GM12878 (cell line): ENCODE results near the gene CABLES1. TPM values are rescaled to one million over a fixed set of nuclear protein-coding genes. Genes with fewer than 3 reads are reported as not detected.

Experiments used
- ATAC-seq: fragments of 200-7000 bp; cut with Tn5 transposase; 3 replicates; pipeline ENCODE4 v1.9.1; 2020; ENCODE audit warnings: mild to moderate bottlenecking, moderate library complexity
- BruUV-seq: library from RNA; stranded (reverse); fragments of 400-500 nt; replicated peaks from 2 replicates; lab custom pipeline; 2021; lab: Mats Ljungman, UMichigan
- CTCF ChIA-PET: fragments of 300-600 bp; sonication (Branson Sonifier 250); formaldehyde crosslinking; extraction: SDS; loops from one replicate; lab custom pipeline; 2021; ENCODE audit warnings: inconsistent platforms; lab: Yijun Ruan, JAX
- POLR2A ChIA-PET: fragments of 350-600 bp; formaldehyde crosslinking; extraction: SDS; loops from one replicate; lab custom pipeline; 2021; ENCODE audit warnings: inconsistent platforms; lab: Charles Lee
- RAD21 ChIA-PET: fragments of 300-600 bp; sonication (Branson Sonifier 250); formaldehyde crosslinking; loops from one replicate; lab custom pipeline; 2023; ENCODE audit warnings: antibody characterized with exemption; ENCODE audit not compliant: unreplicated experiment; lab: Charles Lee
- SMC1A ChIA-PET: fragments of 300-600 bp; sonication (Branson Sonifier 250); formaldehyde crosslinking; loops from one replicate; lab custom pipeline; 2023; ENCODE audit not compliant: unreplicated experiment, uncharacterized antibody; lab: Charles Lee
- DNase-seq: peaks from one replicate; pipeline ENCODE4 v3.0.0-alpha.2; 2011; ENCODE audit warnings: low read depth, low spot score
- FAIRE-seq: peaks from 3 replicates; lab custom pipeline; 2011; peaks lifted over from hg19 to GRCh38; lab: Jason Lieb, UNC
- H2AFZ ChIP-seq: 2 replicates; pipeline ENCODE4 v1.6.0; 2011; ENCODE audit warnings: low read depth, low read length, control low read depth; ENCODE audit not compliant: control insufficient read depth
- H3K27ac ChIP-seq: 2 replicates; pipeline ENCODE4 v1.5.1; 2011; ENCODE audit warnings: control low read depth; ENCODE audit not compliant: control insufficient read depth, insufficient read depth
- H3K27me3 ChIP-seq, 2 experiments: replicated peaks in 1 of 2; 2 replicates each; pipeline versions ENCODE4 v1.6.0 to v1.6.1; 2011; ENCODE audit warnings: low read length in 1 of 2; ENCODE audit not compliant: control insufficient read depth in 2 of 2, insufficient read depth in 2 of 2
- H3K36me3 ChIP-seq, 2 experiments: 2 replicates each; pipeline ENCODE4 v1.5.1; 2011; ENCODE audit warnings: low read length in 1 of 2; ENCODE audit not compliant: control insufficient read depth in 2 of 2, insufficient read depth in 2 of 2
- H3K4me1 ChIP-seq: 2 replicates; pipeline ENCODE4 v1.6.1; 2011; ENCODE audit warnings: mild to moderate bottlenecking, low read length, moderate library complexity, mixed read lengths; ENCODE audit not compliant: control insufficient read depth, insufficient read depth
- H3K4me2 ChIP-seq: 2 replicates; pipeline ENCODE4 v1.6.0; 2011; ENCODE audit warnings: control low read depth; ENCODE audit not compliant: control insufficient read depth, insufficient read depth
- H3K4me3 ChIP-seq: fragments of 200-600 bp; sonication (generic); 2 replicates; pipeline ENCODE4 v1.5.1; 2016
- H3K79me2 ChIP-seq: 2 replicates; pipeline ENCODE4 v1.6.0; 2011; ENCODE audit warnings: low read length; ENCODE audit not compliant: control insufficient read depth, insufficient read depth
- H3K9ac ChIP-seq: 2 replicates; pipeline ENCODE4 v1.8.0; 2011; ENCODE audit warnings: low read length, control low read depth, mixed read lengths; ENCODE audit not compliant: control insufficient read depth, insufficient read depth
- H3K9me3 ChIP-seq: replicated peaks from 3 replicates; pipeline ENCODE4 v1.5.1; 2011; ENCODE audit warnings: mild to moderate bottlenecking, low read length; ENCODE audit not compliant: control insufficient read depth, insufficient read depth
- H4K20me1 ChIP-seq: 2 replicates; pipeline ENCODE4 v1.6.0; 2011; ENCODE audit not compliant: control insufficient read depth, insufficient read depth
- ASH2L ChIP-seq: fragments of 300-600, 200-600 bp; sonication (generic); IDR thresholded peaks from 2 replicates; pipeline ENCODE4 v1.6.1; 2017; ENCODE audit warnings: low read depth, mild to moderate bottlenecking, borderline replicate concordance
- EP300 ChIP-seq, 2 experiments: fragments of 150-350 bp in 1 of 2; IDR thresholded peaks; 2 replicates each; pipeline ENCODE4 v1.6.1; 2011 to 2012; ENCODE audit warnings: low read depth in 2 of 2, low read length in 2 of 2, borderline replicate concordance in 1 of 2, improper control_type of control experiment in 1 of 2, inconsistent platforms in 1 of 2; ENCODE audit not compliant: control insufficient read depth in 1 of 2
- WGBS: methylation state at CpG from one replicate; pipeline ENCODE4 v1.1.6; 2016; ENCODE audit warnings: low lambda C conversion rate; ENCODE audit not compliant: insufficient replicate concordance, insufficient coverage; ENCODE audit errors: missing lambda C conversion rate; 5-methylcytosine and 5-hydroxymethylcytosine counted together
- in situ Hi-C: fragments of 300-500 bp; cut with MboI; formaldehyde crosslinking; loops from 9 replicates; pipeline ENCODE4 v1.14.3; 2018; ENCODE audit warnings: mixed read lengths
- intact Hi-C: fragments of 100-400 bp; cut with micrococcal nuclease; formaldehyde crosslinking; loops from one replicate; pipeline ENCODE4 v1.14.2; 2022; ENCODE audit not compliant: unreplicated experiment
- polyA plus RNA-seq, 11 experiments: library from polyadenylated mRNA; depleted of rRNA in 4 of 11; unstranded in 6 of 11; stranded (reverse) in 5 of 11; fragments of >200 nt; fragmentation: Nextera tagmentation in 4 of 11; fragmentation: Illumina TruSeq in 1 of 11; extraction: Ambion mirVana in 4 of 11; extraction: Trizol in 1 of 11; gene quantifications; 1 replicate in 1 of 11; 2 replicates in 10 of 11; pipeline versions ENCODE4 v1.2.1 to v1.2.3, GENCODE V29; 2011 to 2016; ENCODE audit warnings: inconsistent platforms in 2 of 11, missing spikeins in 2 of 11, low read depth in 1 of 11
- total RNA-seq, 4 experiments: library from RNA; depleted of rRNA in 3 of 4; stranded (reverse); fragments of >200 nt in 3 of 4; fragmentation: Illumina TruSeq in 1 of 4; extraction: Trizol in 1 of 4; gene quantifications; 2 replicates each; pipeline versions ENCODE4 v1.2.1 to v1.2.3, GENCODE V29; 2013 to 2021

Gene CABLES1
- total and polyA plus RNA-seq, 10 of the 15 experiments (the other 5 are each of a cell fraction or from before 2014, with no cell fraction given), result 2.9 to 27.2 (median 8.2) TPM

DNA sequence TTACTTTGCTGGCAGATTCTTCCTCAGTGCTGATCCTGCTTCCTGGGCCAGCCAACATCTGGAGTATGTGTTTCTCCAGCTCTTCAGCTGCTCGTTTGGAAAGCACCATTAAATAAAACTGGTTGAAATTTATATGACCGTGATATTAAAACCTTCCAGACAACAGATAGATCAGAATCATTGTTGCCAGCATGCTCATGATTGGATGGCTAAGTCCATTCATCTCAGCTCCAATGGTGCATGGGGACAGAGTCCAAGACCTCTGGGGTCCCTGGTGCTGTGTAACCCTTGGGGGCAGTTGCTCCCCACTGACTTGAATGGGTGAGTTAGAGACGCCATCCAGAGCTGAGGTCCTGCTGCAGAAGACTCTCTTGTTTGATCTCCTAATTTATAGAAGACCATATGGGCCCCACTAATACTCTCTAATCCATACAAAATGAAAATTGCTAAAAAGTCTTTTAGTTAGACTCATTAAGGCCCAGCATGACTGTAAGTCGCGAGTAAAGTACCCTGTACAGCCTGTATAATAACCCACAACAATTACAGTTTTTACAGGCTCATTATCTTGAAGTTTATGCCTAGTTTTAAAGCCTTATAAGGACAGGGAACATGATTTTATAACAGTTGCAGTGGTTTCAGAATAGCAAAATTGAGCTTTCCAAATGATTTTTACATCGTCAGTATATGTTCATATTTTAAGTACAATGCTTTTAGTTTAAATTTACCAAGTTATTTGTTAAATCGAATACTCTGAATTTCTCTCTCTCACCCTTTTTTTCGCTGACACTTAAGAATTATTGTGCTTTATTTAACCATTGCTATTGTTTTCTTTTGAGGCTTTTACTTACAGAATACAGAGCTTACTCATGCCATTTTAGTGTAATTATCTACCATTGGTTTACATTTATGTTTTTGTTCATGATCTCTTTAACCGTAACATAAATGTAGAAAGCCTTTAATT is 60.0 kb downstream of the CABLES1 start:
- no peak overlapping the region for H2AFZ ChIP-seq
- 81% methylated on average over 9 of the region's 9 CpGs for WGBS
- SMC1A ChIA-PET, result interaction anchor here (1.1 to 2.0 kb wide), 3 partner anchors 13 to 55 kb away, joined by 4 to 6 read pairs (median 4); no protein-coding TSS in a partner anchor
- no peak overlapping the region for H3K4me3 ChIP-seq
- no peak overlapping the region for H3K9ac ChIP-seq
- H3K27me3 ChIP-seq, result no peaks in the 10 kb centered on the region
- H4K20me1 ChIP-seq, result no peaks in the 10 kb centered on the region
- peaks cover 11% of the 10 kb centered on the region for H3K4me1 ChIP-seq
- no peaks in the 10 kb centered on the region for H3K79me2 ChIP-seq
- intact Hi-C loops, result no loop called here
- peaks cover 21 to 22% of the 10 kb centered on the region in 2 experiments; a peak in 3 of 4 replicates for H3K36me3 ChIP-seq
- RAD21 ChIA-PET, result no interaction called here
- H3K27ac ChIP-seq, result peak overlapping the region; percentile 36; the same call in 1 of the 2 replicates
- no TSS peak for BruUV-seq
- no peaks in the 10 kb centered on the region for H3K9me3 ChIP-seq
- POLR2A ChIA-PET, result interaction anchor here (1.6 kb wide), 1 partner anchor 9 kb away, joined by 3 read pairs; no protein-coding TSS in a partner anchor
- DNase-seq, result no peak
- CTCF ChIA-PET, result interaction anchor here (1.5 kb wide), 1 partner anchor 11 kb away, joined by 3 read pairs; no protein-coding TSS in a partner anchor
- no peak for ATAC-seq
- in situ Hi-C loops, result no loop called here
- TF ChIP-seq EP300 (IDR thresholded peaks at IDR 0.05; ENCODE audit: borderline replicate concordance in 1 of 2, control insufficient read depth in 1 of 2, low read depth in 2 of 2, low read length in 2 of 2) (no peak), ASH2L (no peak)
- no peak for FAIRE-seq
- H3K4me2 ChIP-seq, result no peak overlapping the region
